ENCODE data around the gene PPP1R10.

PPP1R10 gene

GRCh38 chr6:30618270-30618797, 1.3 kb upstream of the PPP1R10 start:
- DNase-seq, result no peak

GRCh38 chr6:30617565-30618269, 674 bp upstream of the PPP1R10 start, which contains the start of gene MRPS18B:
MRPS18B (plus strand) TSS chr6:30617840; CDS start chr6:30617866, 26 bp downstream.
- peak; percentile 98 for DNase-seq

DNA sequence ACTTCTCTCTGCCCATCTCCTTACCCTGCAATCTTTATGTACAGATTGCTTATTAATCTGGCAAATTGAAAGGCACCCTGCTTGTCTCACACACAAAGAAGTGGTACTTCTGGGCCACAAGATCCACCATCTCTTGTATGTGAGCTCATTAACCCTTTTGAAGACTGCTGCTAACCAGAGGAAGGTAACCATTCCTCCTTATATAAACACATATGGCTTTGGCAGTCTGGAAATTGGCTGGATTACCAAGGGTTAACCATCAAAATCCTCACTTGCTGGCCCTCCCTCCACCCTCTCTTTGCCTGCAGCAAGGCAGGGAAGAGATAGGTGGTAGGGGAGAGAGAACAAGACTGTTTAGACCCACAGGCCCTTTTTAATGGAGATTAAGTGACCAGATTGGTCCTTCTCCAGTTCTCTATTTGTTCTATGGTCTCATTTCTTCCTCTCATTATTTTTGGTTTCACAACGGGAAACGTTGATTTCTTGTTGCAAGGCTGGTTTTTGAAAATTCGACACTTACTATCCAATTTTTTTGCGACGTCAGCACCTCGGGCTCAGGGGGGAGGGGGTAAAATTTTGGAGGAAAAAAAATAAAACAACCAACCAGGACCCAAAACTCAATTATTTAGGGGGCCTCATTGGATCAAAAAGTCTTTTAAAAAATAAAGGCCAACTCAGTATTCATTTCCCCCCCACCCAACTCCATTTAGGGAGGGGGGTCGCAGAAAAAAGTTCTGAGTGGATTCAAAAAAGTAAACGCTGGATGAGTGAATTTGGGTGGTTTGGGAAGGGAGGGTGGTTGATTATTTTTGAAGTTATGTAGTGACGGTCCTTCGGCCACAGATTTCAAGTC, 859 bp downstream of the PPP1R10 start:
- no peak for DNase-seq

- DNase-seq, result peak; percentile 95
Observed at GRCh38 chr6:30615219-30615957, 1.7 kb downstream of the PPP1R10 start.

- DNase-seq, result peak; percentile 98
Observed at GRCh38 chr6:30614843-30615218, 2.2 kb downstream of the PPP1R10 start.

GRCh38 chr6:30614044-30614842, 2.8 kb downstream of the PPP1R10 start:
- no peak for DNase-seq

DNA sequence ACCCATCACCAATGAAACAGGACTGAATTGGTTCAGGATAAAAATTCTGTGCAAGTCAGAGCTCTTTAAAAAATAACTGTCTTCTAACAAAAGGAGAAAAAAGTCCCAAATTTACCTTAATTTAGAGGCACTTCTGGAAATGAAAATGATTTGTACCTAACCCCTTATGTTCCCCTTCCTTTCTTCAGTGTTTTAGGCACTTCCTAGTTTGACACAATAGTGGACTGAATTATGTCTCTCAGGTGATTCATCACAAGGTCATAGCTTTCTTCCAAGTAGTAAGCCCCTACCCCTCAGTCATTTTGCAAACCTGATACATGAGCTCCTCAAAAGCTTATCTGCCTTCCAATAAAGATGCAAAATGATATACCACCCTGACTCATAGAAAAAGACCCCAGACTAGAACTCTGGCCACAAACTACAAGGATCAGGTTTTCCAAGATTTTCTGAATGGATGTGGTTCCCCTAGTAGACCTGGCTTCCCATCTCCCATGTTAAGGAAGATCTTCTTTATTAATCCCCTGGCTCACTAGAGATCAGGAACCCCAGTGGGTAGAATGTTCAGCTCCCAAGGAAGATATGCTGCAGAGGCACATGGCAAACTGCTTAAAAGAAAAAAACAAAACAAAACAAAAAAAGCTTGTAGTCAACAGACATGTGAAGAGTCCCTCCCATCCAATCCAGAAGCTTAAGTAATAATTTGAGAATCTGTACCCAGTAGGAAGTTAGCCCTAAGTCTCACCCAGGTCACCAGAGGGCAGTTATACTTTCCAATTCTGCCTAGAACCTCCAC, 3.6 kb downstream of the PPP1R10 start:
- DNase-seq, result no peak

- peak; percentile 51 for DNase-seq
Observed at GRCh38 chr6:30612687-30613248, 4.3 kb downstream of the PPP1R10 start.

- no peak for DNase-seq
Observed at GRCh38 chr6:30612213-30612612, 4.8 kb downstream of the PPP1R10 start.

- no peak for DNase-seq
Observed at GRCh38 chr6:30611856-30612194, 5.2 kb downstream of the PPP1R10 start.

DNA sequence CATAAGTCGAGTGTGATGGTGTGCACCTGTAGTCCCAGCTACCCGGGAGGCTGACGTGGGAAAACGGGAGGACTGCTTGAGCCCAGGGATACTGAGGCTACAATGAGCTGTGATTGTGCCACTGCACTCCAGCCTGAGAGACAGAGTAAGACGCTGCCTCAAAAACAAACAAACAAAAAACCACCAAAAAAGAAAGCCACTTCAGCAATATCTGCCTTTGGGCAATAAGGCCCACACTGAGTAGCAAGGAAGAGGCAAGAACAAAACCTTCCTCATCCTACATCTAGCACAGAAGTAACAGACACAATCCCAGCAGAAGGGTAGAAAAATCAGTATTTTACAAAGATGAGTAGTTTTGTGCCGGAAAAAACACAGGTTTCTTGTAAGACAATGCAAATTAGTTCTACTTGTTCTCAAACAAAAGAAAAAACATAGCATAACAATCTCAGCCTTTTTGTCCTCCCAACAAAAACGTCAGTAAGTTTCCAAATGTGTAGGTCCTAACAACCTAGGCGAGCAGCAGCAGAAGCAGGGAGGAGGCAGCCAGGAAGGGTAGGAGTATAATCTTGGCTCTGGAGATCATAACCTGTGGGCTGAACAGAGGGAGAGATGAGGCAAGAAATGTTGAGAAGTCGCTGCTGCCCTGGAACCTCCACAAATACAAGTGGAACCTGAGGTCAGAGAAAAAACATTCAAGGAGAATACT, 5.7 kb downstream of the PPP1R10 start:
- DNase-seq, result no peak

DNA sequence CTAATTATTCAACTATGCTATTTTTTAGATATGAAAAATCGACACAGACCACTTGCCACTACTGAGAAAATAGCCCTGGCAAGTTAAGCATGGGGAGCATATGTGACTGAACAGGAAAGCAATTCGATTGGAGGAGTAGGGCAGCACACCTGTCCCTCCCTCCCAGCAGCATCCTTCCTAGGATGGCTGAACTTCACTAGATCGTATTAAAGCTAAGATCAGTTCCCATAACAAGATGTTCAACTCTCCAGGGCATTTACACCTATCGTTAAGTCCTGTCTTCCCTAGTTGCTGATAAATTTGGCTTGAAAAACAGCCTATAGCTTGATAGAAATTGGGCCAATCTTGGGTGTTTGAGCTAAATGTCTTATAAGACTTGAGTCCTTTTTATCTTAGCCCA, 7.0 kb downstream of the PPP1R10 start:
- DNase-seq, result no peak

DNA sequence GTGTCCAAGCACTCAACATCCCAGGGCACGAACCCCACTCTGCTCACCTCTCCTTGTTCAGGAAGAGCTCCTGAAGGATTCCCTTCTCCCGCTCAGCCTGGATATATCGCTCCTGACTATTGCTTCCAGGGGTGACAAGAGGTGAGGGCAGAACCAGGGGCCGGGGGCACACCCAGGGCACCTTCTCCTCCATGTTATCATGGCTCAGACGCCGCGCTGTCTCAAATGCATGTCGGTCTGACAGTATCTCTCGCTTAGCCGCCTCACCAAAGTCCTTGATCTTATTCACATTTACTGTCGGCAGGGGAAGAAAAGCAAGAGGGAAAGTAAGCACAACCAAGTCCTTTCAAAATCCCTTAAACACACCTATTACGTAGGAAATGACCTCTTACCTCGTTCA, 13.1 kb downstream of the PPP1R10 start:
- DNase-seq, result no peak

DNA sequence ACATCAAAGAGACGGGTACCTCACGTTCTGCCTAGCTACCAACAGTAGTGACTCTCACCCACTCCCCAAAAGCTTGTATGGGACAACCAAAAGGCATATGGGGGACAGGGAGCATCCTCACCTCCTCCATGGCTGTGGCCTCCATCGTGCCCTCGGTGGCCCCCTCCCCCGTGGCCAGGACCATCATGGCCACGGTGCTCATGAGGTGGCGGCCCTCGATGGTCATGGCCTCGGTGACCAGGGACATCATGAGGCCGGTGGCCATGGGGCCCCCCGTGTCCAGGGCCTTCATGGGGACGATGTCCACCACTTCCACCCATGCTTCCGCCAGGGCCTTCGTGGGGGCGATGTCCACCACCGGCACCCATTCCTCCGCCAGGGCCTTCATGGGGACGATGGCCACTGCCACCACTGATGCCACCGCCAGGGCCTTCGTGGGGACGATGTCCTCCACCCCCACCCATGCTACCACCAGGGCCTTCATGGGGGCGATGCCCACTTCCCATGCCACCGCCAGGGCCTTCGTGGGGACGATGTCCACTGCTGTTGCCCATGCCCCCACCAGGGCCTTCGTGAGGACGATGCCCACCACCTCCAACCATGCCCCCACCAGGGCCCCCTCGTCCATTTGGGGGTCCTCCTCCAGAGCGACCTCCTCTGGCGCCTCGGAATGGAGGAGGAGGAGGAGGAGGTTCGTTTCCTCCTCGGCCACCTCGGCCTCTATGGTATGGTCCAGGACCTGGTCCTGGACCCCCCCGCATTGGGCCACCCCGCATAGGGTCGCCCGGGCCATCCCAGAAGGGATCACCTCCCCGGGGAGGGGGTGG, 15.0 kb downstream of the PPP1R10 start:
- DNase-seq, result no peak

DNA sequence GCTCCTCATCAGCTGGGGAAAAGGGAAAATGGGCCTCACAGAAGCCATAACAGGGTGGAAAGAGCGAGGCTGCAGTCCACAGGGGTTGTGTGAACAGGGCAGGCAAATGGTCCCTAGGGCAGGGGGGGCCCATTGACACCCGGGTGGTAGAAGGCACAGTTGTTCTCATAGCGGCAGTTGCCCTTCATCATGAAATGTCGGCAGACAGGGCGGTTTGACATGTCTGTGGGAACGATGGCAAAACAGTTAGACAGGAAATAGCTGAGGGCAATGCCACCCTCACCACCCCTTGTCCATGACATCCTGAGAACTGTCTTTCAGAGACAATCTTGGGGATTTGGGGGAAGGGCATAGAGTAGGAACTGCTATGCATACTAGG, 15.6 kb downstream of the PPP1R10 start:
- no peak for DNase-seq

- DNase-seq, result no peak
Observed at GRCh38 chr6:30600451-30600961, 16.5 kb downstream of the PPP1R10 start.

- DNase-seq, result no peak
Observed at GRCh38 chr6:30599625-30600324, 17.3 kb downstream of the PPP1R10 start.

DNA sequence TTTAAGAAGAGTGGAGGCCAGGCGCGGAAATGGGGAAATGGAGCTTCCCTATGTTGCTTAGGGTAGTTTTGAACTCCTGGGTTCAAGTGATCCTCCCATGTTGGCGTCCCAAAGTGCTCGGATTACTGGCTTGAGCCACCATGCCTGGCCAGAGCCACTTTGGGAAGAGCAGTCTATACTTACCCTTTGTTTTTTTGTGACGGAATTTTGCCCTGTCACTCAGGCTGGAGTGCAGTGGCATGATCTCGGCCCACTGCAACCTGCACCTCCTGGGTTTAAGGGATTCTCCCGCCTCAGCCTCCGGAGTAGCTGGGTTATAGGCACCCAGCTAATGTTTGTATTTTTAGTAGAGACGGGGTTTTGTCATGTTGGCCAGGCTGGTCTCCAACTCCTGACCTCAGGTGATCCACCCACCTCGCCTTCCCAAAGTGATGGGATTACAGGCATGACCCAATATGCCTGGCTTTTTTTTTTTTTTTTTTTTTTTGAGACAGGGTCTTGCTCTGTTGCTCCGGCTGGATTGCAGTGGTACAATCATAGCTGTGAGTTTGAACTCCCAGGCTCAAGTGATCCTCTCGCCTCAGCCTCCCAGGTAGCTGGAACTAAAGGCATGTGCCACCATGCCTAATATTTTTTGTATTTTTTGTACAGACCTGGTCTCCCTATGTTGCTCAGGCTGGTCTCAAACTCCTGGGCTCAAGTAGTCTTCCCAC, 18.0 kb downstream of the PPP1R10 start:
- no peak for DNase-seq
